GM12874 (cell line): Measurements from ENCODE around the gene TBL1XR1.

Source experiments
- CTCF ChIP-seq: IDR thresholded peaks from 2 replicates; pipeline ENCODE4 v1.5.1; 2011; ENCODE audit warnings: low read depth, mild to moderate bottlenecking, control low read depth, low read length, moderate library complexity; ENCODE audit not compliant: insufficient read depth

Gene TBL1XR1

GRCh38 chr3:177149106-177149505 lies 48.2 kb downstream of the TBL1XR1 start:
- TF ChIP-seq CTCF: no peak

- no peak for TF ChIP-seq CTCF
These were observed 49.5 kb downstream of the TBL1XR1 start for GRCh38 chr3:177147790-177148189.

DNA sequence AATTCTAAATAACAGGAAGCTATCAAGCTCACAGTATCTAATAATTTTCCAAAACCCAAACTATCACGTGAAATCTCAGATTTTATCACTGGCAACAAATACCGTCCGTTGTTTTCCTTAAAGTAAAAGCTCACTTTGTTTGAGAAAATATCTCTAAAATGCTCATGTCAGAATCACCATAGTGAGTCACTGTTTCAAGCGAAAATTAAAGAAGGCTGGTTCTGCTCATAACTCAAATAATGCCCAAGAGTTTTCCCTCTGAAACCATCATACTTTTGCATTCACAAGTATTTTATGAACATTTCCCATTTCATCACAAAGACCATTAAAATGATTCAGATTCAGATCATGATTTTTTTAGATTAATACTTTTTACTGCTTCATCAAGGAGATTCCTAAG lies 50.6 kb downstream of the TBL1XR1 start:
- no peak for TF ChIP-seq CTCF

DNA sequence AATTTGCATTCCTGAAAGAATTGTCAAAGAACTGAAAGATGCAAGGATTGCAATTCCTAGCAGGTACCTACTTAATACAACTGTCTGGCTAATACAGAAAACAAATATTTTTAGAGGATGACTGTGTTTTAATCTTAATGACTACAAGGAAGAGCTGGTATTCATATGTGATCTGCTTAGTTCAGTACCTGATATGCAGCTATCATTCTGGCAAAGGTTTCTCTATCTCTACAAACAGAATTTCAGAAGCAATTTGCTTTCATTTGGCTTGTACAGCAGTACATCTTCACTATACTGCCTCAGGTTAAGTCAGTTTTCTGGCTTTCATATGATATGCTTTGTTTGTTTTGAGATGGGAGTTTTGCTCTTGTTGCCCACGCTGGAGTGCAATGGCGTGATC lies 51.3 kb downstream of the TBL1XR1 start:
- no peak for TF ChIP-seq CTCF

- no peak for TF ChIP-seq CTCF
These were observed 51.9 kb downstream of the TBL1XR1 start for GRCh38 chr3:177145381-177145780.

GRCh38 chr3:177144922-177145321 lies 52.4 kb downstream of the TBL1XR1 start:
- no peak for TF ChIP-seq CTCF

DNA sequence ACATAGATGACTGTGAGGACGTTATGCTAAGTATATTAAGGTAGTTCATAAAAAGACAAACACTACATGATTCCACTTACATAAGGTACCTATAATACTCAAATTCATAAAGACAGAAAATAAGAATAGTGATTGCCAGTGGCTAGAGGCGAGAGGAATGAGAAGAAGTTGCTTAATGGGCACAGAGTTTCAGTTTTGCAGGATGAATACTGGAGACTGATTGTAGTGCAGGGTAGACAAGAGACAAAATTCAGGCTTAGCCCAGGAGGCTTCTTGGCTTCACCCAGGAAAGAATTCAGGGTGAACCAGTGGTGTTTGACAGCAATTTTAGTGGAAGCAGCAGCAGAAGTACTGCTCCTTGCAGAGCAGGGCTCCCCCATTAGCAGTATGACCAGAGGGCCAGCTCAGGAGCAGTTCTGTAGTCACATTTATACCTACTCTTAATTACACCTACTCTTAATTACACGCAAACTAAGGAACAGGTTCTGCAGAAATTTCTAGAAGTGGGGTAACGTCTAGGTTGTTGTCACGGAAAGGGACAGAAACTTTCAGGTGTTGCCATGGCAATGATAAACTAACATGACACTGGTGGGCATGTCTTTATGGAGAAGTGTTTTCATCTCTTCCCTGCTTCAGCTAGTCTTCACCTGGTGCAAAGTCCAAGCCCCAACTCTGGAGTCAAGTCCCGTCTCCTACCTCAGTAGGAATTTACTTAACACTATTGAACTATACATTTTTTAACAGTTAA lies 55.2 kb downstream of the TBL1XR1 start:
- no peak for TF ChIP-seq CTCF
